Keratinocyte (primary cell): ENCODE measurements around the gene ARHGEF28. TPM values are rescaled to one million over a fixed set of nuclear protein-coding genes. Genes with fewer than 3 reads are reported as not detected.

Source experiments
- DNase-seq: peaks from one replicate; pipeline ENCODE4 v3.0.0-alpha.2; 2011; ENCODE audit warnings: low read depth, missing footprints, low spot score
- FAIRE-seq: peaks from 2 replicates; lab custom pipeline; 2011; peaks lifted over from hg19 to GRCh38; lab: Jason Lieb, UNC
- H2AFZ ChIP-seq: 2 replicates; pipeline ENCODE4 v1.6.0; 2012; ENCODE audit warnings: low read length, control low read depth, inconsistent platforms; ENCODE audit not compliant: control insufficient read depth
- H3K27ac ChIP-seq: 2 replicates; pipeline ENCODE4 v1.5.1; 2011; ENCODE audit warnings: low read length; ENCODE audit not compliant: control insufficient read depth, insufficient read depth
- H3K27me3 ChIP-seq: 3 replicates; pipeline ENCODE4 v1.6.0; 2011; ENCODE audit warnings: low read length; ENCODE audit not compliant: control insufficient read depth, insufficient read depth; ENCODE audit errors: extremely low read depth
- H3K36me3 ChIP-seq, 2 experiments: 2 replicates in 1 of 2; 3 replicates in 1 of 2; pipeline ENCODE4 v1.5.1; 2011; ENCODE audit warnings: low read length in 2 of 2, mild to moderate bottlenecking in 1 of 2; ENCODE audit not compliant: control insufficient read depth in 2 of 2, insufficient read depth in 2 of 2; ENCODE audit errors: extremely low read depth in 1 of 2
- H3K4me1 ChIP-seq: 3 replicates; pipeline ENCODE4 v1.5.1; 2011; ENCODE audit warnings: low read length; ENCODE audit not compliant: control insufficient read depth, insufficient read depth; ENCODE audit errors: extremely low read depth
- H3K4me2 ChIP-seq: 3 replicates; pipeline ENCODE4 v1.6.0; 2011; ENCODE audit warnings: low read depth, low read length; ENCODE audit not compliant: control insufficient read depth, insufficient read depth; ENCODE audit errors: extremely low read depth
- H3K4me3 ChIP-seq, 3 experiments: fragments of 200-600 bp in 1 of 3; sonication (generic) in 1 of 3; 2 replicates in 2 of 3; 3 replicates in 1 of 3; pipeline ENCODE4 v1.5.1; 2011 to 2016; ENCODE audit warnings: low read length in 3 of 3, mild to moderate bottlenecking in 3 of 3, control low read depth in 2 of 3, inconsistent platforms in 1 of 3, low read depth in 1 of 3, mixed read lengths in 1 of 3, mixed run types in 1 of 3, moderate library complexity in 1 of 3; ENCODE audit not compliant: control insufficient read depth in 2 of 3, insufficient read depth in 2 of 3; ENCODE audit errors: extremely low read depth in 1 of 3
- H3K79me2 ChIP-seq: 2 replicates; pipeline ENCODE4 v1.6.0; 2012; ENCODE audit warnings: low read length; ENCODE audit not compliant: control insufficient read depth, insufficient read depth
- H3K9ac ChIP-seq: 3 replicates; pipeline ENCODE4 v1.6.0; 2011; ENCODE audit warnings: low read length; ENCODE audit not compliant: control insufficient read depth, insufficient read depth; ENCODE audit errors: extremely low read depth
- H3K9me1 ChIP-seq: 3 replicates; pipeline ENCODE4 v1.6.0; 2011; ENCODE audit warnings: low read length; ENCODE audit not compliant: control insufficient read depth, insufficient read depth; ENCODE audit errors: extremely low read depth
- H3K9me3 ChIP-seq: 2 replicates; pipeline ENCODE4 v1.5.1; 2012; ENCODE audit warnings: low read depth, low read length; ENCODE audit not compliant: control insufficient read depth
- H4K20me1 ChIP-seq: 3 replicates; pipeline ENCODE4 v1.6.0; 2011; ENCODE audit warnings: low read length; ENCODE audit not compliant: control insufficient read depth, insufficient read depth; ENCODE audit errors: extremely low read depth
- EZH2 ChIP-seq: IDR thresholded peaks from one replicate; pipeline ENCODE4 v1.6.1; 2012; ENCODE audit warnings: inconsistent platforms, mild to moderate bottlenecking, low read length, moderate library complexity
- dilution Hi-C: fragments of 300-500 bp; cut with MboI; formaldehyde crosslinking; loops from one replicate; pipeline ENCODE4 v1.7.0; 2020; ENCODE audit warnings: low sequenced_read_pairs; ENCODE audit not compliant: extremely low pct_ligation_motif_present
- polyA plus RNA-seq, 5 experiments: library from polyadenylated mRNA; depleted of rRNA in 3 of 5; stranded (reverse) in 3 of 5; stranded (forward) in 1 of 5; unstranded in 1 of 5; fragments of >200 nt; gene quantifications; 1 replicate in 1 of 5; 2 replicates in 3 of 5; 3 replicates in 1 of 5; pipeline versions ENCODE4 v1.2.1 to v1.2.3, GENCODE V29; 2011 to 2012; ENCODE audit warnings: missing spikeins in 2 of 5, low read depth in 1 of 5, low replicate concordance in 1 of 5
- TF ChIP-seq, protein P1 (sequence below), 3 experiments: IDR thresholded peaks in 1 of 3; conservative IDR thresholded peaks in 1 of 3; optimal IDR thresholded peaks in 1 of 3; 2 replicates in 2 of 3; 3 replicates in 1 of 3; pipeline versions ENCODE3 to v1.5.1; 2011; ENCODE audit warnings: low read length in 3 of 3, mild to moderate bottlenecking in 3 of 3, moderate library complexity in 2 of 3, control low read depth in 1 of 3, inconsistent platforms in 1 of 3; ENCODE audit not compliant: insufficient read depth in 2 of 3; ENCODE audit errors: extremely low read depth in 1 of 3

Gene ARHGEF28
- polyA plus RNA-seq, 1 donor (not counting 4 experiments of a cell fraction or from before 2014, with no cell fraction given): 31.6 TPM

DNA sequence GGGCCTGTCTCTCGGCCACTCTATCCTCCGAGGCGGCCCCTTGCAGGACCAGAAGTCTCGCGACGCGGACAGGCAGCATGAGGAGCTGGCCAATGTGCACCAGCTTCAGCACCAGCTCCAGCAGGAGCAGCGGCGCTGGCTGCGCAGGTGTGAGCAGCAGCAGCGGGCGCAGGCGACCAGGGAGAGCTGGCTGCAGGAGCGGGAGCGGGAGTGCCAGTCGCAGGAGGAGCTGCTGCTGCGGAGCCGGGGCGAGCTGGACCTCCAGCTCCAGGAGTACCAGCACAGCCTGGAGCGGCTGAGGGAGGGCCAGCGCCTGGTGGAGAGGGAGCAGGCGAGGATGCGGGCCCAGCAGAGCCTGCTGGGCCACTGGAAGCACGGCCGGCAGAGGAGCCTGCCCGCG lies 283.5 kb downstream of the ARHGEF28 start:
- peaks cover 20 to 33% of the 10 kb centered on the region in 2 experiments for H3K36me3 ChIP-seq
- no peak for DNase-seq

DNA sequence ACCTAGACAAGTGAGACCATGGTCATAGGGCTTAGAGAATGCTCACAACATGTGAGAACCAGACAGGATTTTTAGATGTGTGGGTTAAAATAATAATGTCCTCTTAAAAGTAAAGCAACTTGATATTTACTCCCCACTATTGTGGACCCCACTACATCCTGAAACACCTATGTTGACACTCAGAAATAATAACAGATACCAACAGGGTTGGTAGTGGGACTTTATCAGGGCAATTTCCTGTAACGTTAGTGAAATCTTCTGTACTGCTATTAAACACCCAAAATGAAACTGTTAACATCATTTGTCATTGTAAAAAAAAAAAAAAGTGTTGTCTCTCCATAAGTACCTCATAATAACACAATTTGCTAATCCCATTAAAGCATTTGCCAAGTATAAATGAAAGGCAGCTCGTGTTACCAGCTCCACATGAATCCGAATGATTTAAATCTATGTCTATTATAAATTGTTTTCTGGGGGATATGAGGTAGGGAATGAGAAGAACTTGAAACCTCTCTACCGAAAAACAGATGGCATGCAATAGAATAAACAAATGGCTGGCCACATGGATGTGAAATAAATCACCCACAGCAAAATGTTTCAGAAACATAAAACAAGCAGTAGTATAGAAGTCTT lies 285.9 kb downstream of the ARHGEF28 start:
- no peak overlapping the region for H3K4me2 ChIP-seq
- no peak for DNase-seq
- no peak overlapping the region for H3K9ac ChIP-seq
- H3K36me3 ChIP-seq: peaks cover 17 to 27% of the 10 kb centered on the region in 2 experiments
- dilution Hi-C loops: no loop called here
- H3K4me3 ChIP-seq: no peak overlapping the region
- H3K4me1 ChIP-seq: no peaks in the 10 kb centered on the region
- no peaks in the 10 kb centered on the region for H3K9me3 ChIP-seq
- H3K27ac ChIP-seq: no peak overlapping the region
- H3K79me2 ChIP-seq: no peaks in the 10 kb centered on the region
- no peaks in the 10 kb centered on the region for H3K9me1 ChIP-seq
- H2AFZ ChIP-seq: no peak overlapping the region
- TF ChIP-seq, protein P1, sequence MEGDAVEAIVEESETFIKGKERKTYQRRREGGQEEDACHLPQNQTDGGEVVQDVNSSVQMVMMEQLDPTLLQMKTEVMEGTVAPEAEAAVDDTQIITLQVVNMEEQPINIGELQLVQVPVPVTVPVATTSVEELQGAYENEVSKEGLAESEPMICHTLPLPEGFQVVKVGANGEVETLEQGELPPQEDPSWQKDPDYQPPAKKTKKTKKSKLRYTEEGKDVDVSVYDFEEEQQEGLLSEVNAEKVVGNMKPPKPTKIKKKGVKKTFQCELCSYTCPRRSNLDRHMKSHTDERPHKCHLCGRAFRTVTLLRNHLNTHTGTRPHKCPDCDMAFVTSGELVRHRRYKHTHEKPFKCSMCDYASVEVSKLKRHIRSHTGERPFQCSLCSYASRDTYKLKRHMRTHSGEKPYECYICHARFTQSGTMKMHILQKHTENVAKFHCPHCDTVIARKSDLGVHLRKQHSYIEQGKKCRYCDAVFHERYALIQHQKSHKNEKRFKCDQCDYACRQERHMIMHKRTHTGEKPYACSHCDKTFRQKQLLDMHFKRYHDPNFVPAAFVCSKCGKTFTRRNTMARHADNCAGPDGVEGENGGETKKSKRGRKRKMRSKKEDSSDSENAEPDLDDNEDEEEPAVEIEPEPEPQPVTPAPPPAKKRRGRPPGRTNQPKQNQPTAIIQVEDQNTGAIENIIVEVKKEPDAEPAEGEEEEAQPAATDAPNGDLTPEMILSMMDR (optimal IDR thresholded peaks at IDR 0.05 in 1 of 3, IDR thresholded peaks at IDR 0.05 in 1 of 3, conservative IDR thresholded peaks at IDR 0.05 in 1 of 3; ENCODE audit: extremely low read depth in 1 of 3, insufficient read depth in 2 of 3, low read length in 3 of 3): no peak
- no peak for TF ChIP-seq EZH2
- H3K27me3 ChIP-seq: no peaks in the 10 kb centered on the region
- no peaks in the 10 kb centered on the region for H4K20me1 ChIP-seq
- FAIRE-seq: no peak

More for the DNA sequence above, 283.5 kb downstream of the ARHGEF28 start:
- no peak overlapping the region for H3K9ac ChIP-seq
- no peak overlapping the region for H3K4me3 ChIP-seq
- H3K4me2 ChIP-seq: no peak overlapping the region
- H3K9me3 ChIP-seq: no peaks in the 10 kb centered on the region
- no peak for FAIRE-seq
- no peak overlapping the region for H3K27ac ChIP-seq
- H2AFZ ChIP-seq: no peak overlapping the region
- dilution Hi-C loops: no loop called here
- H3K9me1 ChIP-seq: no peaks in the 10 kb centered on the region
- H3K27me3 ChIP-seq: no peaks in the 10 kb centered on the region
- TF ChIP-seq, protein P1 (optimal IDR thresholded peaks at IDR 0.05 in 1 of 3, IDR thresholded peaks at IDR 0.05 in 1 of 3, conservative IDR thresholded peaks at IDR 0.05 in 1 of 3; ENCODE audit: extremely low read depth in 1 of 3, insufficient read depth in 2 of 3, low read length in 3 of 3): no peak
- TF ChIP-seq EZH2: no peak
- H4K20me1 ChIP-seq: no peaks in the 10 kb centered on the region
- no peaks in the 10 kb centered on the region for H3K79me2 ChIP-seq
- peaks cover 7% of the 10 kb centered on the region for H3K4me1 ChIP-seq
